Renal cortical epithelial cell (primary cell): Measurements from ENCODE around the gene BID. TPM values are rescaled to one million over a fixed set of nuclear protein-coding genes. Genes with fewer than 3 reads are reported as not detected.

ENCODE experiments used
- DNase-seq: peaks from one replicate; pipeline ENCODE4 v3.0.0-alpha.2; 2011; ENCODE audit warnings: low read depth
- total RNA-seq: library from RNA; depleted of rRNA; stranded (reverse); fragments of >200 nt; gene quantifications from 2 replicates; pipeline ENCODE4 v1.2.3, GENCODE V29; 2014

BID gene
- total RNA-seq, 1 donor from 2014 or later, result 34.8 TPM

DNA sequence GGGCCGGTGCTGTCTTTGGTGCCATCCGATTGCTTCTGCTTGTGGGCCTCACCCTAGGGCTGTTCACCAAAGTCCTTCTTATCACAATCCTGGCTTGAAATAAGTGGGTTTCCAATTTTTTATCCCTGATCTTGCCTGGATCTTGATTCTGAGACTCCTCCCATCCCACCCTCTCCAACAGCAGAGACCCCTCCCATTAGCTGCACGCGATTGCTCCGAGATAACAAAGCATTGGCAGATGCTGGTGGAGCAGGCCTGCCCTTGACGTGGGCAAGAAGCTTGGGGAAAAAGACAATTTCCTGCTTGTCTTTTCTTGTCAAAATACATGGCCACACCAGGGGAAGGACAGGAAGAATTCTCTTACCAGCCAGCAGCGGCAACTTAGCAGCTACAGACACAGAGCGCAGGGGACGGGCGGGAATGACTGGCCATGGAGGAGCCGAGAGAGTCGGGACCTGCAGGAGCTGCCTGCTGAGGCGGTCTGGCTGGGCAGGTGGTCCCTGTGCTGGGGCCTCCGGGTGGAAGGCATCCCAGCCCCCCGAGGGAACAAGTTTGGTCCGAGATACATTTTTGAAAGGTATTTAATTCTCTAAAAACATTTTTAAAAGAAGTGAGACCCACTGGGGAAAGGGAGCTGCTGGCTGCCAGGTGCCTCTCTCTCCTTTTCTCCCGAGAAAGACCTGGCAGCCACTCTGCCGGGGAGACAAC is 9.7 kb upstream of the BID start:
- no peak for DNase-seq

GRCh38 chr22:17783312-17783711 is 9.0 kb upstream of the BID start:
- DNase-seq, result no peak

DNA sequence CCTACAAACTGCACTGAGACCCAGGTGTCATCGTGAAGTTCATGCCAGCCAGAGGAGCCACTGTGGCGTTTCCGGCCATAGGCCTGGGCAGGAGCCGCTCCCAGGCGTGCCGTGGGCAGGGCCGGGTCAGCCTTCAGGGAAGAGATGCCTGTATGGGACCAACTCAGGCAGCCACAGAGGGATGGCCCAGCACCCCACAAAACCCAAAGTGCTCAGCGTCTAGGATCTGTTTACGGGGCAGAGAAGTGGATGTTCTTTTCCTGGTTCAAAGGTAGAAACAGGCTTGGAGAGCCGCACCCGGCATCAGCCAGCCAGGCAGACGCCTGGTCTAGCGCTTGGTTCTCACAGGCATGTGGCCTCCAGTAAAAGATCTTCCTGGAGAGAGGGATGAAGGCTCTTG is 8.4 kb upstream of the BID start:
- no peak for DNase-seq

DNA sequence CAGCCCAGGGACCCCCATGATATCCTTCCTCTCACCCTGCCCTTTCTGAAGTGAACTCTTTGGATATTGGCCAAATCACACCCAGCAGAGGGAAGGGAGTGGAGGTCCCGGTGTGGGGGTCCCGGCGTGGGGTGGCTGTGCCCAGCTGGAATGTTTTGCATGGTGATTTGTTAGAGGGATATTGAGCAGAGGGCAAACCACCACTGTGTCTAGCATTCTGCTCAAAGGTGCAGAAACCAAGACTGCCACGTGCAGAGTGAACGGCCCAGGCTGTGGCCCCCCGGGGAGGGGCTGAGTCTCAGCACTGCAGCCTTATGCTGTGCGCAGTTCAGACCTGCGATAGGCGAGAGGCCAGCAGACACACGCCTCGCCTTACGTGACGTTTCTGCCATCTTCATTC is 7.9 kb upstream of the BID start:
- DNase-seq, result no peak

- DNase-seq, result peak; percentile 97
Measured at GRCh38 chr22:17781319-17782031, 7.2 kb upstream of the BID start.

DNA sequence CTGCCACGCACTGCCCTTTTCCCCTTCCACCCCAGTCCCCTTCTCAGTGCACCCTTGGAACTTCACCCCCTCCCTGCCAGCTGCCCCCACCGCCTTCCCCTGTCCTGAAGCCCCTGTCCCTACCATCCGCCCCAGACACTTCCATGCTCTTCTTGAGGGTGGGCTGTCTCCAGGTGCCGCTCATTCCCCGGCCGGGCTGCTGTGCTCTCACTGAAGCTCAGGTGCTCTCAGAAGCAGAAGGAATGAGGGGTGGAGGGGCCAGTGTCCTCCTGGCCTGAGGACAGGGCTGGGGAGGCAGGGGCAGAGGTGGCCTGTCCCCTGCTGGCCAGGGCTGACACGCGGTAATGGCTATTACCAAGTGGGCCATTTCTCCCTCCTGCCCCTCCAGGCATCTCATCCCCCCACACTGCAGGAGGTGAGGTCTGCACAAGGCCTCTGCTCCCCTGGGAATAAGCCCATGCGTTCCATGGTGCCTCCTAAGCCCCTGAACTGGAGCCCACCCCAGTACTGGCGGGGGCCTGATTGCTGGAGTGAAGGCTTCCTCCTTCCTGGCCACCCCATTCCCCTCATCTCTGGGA is 6.6 kb upstream of the BID start:
- no peak for DNase-seq

DNA sequence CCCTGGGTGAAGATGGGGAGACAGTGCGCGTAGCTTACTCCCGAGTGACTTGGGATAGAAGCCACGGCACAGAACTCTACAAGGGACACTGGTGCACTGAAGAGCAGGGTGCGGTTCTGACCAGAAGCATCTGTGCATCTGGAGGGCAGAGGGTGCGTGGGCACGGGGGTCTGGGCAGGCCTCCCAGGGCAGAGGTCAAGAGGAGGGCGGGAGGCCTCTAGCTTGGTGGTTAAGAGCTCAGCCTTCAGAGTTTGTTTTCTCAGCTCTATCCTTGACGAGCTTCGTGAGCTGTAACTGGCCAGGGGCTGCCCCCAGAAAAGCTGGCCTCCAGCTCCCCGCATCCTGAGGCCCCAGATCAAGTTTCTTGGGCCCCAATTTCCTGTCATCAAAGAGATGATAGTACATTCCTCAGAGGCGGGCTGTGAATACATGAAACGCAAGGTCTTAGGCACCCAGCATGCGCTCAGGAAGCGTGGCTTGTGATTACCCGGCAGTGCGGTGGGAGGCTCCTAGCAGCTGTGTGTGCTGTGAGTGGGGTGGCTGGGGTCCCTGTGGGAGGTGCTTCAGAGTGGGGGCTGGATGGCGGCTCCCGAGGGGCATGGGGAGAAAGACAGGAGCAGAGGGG is 6.0 kb upstream of the BID start:
- no peak for DNase-seq

GRCh38 chr22:17779286-17780115 is 5.2 kb upstream of the BID start:
- DNase-seq, result no peak

DNA sequence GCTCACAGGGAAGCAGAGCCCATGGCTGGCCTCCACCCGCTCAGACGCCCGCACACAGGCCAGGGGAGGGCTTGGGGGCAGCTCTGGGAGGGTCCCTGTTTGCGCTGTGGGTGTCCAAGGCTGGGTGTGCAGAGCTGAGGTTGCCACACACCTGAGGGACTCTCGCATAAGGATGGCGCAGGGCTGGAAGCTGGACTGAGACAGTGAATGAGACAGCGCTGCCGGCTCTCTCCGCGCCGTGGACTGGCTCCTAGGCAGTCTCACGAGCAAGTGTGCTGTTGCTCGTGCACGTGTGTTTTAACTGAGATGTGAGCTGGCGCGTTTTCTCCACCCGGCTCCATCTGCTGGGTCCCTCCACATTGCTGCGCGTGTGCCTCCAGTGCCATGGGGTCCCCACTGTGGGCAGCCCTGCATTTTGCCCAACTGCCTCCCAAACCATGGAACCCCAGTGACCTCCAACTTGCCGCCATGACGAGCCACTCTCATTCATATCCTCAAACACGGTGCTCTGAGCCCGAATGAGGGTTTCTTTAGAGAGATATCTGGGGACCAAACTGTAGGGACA is 4.2 kb upstream of the BID start:
- DNase-seq, result no peak

DNA sequence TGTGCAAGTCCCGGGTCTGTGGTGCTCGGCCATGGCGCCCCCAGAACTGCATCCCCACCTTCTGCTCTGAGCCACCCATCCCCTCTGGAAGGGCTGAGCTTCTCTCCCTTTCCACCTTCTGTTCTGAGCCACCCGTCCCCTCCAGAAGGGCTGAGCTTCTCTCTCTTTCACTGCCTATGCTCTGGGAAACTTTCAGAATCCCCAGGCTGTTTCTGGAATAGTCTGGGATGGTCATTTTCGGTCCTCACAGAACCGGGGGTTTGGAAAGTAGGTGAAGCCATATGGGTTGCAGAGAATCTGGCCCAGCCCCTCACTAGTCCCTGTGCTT is 3.4 kb upstream of the BID start:
- DNase-seq, result no peak

DNA sequence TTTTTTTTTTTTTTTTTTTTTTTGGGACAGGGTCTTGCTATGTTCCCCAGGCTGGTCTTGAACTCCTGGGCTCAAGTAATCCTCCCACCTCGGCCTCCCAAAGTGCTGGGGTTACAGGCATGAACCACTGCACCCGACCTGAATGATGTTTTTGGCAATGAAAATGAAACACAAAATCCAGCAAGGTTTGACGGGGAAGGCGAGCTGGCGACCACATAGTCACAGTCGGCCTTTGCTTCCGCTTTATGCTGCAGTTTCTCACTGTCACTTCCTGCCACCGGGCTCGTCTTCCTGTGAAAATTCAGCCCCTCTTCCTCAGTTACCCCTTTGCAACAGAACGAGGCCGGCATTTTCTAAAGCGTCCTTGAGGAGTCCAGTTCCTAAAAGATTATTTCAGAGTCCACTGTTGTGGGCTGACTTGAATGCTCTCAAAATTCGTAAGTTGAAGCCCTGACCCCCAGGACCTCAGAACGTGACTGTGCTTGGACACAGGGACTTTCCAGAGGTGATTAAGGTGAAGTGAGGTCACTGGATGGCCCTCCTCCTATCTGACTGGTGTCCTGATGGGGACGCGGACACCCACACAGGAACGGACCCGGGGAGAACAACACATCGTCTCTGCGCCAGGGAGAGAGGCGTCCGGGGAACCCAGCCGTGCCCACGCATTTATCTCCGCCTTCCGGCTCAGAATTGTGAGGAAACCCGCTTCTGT is 2.9 kb upstream of the BID start:
- no peak for DNase-seq

DNA sequence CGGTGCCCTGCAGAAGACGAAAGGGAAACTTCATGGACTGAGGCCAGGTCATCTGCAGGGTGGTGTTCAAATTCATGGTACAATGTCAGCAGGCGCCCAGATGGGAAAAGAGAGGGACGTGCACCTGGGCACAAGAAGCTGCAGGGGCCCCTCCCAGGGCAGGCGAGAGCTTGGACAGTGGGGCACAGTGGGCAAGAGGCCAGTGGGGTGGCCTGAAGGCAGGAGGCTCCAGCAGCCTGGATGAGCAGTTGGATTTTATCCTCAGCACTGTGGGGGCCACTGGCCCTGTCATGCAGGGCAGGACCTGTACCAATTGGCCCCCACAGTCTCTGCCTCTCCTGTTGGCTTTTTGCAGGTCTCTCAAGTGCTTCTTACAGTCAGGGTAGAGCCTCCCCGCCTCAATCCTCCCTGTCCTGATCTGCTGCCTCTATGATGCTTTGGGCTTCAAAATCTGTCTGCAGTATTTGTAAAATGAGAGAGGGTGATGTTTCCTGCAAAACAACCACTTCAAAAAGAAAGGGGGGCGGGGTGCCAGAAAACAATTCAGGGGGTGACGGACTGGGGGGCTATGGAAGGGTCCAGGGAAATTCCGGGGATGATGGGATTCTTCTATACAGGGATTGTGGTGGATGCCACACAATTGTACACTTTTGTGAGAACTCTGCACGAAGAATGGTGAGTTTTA is 1.7 kb upstream of the BID start:
- DNase-seq, result no peak

DNA sequence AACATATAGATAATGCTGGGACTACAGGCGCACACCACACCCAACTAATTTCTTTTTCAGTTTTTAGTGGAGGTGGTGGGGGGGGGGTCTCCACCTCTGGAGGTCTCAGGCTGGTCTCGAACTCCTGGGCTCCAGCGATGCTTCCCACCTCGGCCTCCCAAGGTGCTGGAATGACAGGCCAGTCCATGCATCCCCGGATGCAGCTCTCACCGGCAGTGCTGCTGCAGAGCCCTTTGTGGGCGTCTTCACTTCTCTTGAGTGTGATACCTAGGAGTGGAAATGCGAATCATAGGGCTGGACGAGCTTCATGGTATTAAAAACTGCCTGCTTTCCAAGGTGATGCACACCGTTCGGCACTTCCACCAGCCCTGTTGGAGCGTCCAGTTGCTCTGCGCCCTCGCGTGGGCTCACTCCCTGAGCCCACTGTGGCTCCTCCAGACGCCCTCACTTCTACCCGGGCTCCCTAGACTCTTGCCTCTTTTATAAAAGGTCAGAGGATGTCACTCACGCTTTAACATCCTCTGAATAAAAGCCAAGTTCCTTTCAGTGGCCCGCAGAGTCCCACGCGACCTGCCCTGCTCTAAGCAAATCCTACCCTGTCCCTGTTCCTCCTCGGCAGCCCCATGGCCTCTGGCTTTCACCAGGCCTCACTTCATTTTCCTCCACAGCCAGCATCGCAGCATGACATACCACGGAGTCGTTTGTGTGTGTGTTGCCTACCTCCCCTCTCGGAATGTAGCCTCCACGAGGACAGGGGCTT is 837 bp upstream of the BID start:
- DNase-seq, result no peak

- DNase-seq, result no peak
Measured at GRCh38 chr22:17773606-17774205, 563 bp downstream of the BID start.

DNA sequence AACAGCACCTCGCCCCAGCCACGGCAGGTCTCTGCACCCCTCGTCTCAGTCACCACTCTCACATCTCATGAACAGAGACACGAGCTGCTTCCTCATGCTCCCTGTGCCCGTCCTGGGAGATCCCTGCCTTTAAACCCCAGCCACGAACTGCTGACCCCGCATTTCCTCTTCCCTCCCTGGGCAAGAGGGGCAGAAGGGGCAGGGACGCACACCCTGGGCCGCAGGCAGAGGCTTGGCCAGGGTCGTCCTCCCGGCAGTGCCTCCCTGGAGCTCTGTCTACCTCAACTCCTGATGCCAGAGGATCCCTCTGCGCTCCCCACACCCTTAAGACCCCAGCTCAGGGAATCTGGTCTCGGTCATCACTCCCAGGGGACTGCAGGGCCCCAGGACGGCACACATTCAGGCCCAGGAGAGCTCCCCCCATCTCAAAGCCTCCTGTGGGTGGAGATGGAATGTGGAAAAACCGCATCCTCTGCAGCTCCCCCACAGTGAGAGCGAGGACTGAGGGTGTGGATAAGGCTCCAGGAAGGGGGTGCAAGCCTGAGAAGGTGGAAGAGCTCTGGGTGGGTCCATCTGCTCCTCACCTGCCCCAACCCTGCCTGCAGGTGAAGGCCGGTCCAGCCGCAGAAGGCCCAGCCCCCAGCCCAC is 1.2 kb downstream of the BID start:
- no peak for DNase-seq

DNA sequence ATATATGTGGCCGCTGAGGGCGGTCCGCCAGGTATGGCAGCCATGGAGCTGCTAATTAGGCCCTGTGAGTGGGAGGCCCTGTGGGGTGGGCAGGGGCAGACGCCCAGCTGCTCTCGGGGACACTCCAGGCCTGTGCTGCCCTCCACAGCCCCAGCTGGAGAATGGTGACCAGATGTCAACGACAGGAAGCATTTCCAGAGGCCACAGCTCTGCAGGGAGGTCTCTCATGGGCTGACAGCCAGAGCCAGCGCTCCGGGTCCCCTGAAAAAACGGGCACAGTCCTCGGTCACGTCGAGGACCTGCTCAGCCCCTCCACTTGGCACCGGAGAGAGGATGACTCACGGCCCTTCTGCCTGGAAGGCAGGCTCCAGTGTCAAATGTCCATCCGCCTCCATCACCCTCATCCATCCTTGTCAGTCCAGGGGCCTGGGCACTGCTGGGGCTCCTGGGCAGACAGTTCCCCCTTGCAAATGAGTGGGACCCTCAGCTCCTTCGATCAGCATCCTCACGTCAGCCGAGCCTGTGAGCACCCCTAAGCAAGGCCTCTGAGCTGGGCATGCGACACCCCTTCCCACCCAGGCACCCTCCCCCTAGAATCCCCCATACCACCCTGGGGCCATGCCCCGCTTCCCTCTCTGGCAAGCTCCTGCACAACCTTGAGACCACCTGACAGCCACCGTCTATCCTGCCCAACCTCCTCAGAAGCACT is 1.9 kb downstream of the BID start:
- DNase-seq, result no peak

- DNase-seq, result no peak
Measured at GRCh38 chr22:17770180-17771077, 3.8 kb downstream of the BID start.
